ENCODE measurements around the gene MED20.
A peak's percentile ranks its signal among the peaks of the same experiment; 100 is the strongest.
"Not testable (repeated sequence)": the region's sequence is repeated elsewhere in the genome, so short reads cannot be mapped to it uniquely, and the experiment has no call there.

MED20 gene

GRCh38 chr6:41920921-41921711, at the start of gene MED20, which contains the start of gene BYSL:
MED20 (minus strand) TSS chr6:41921139; CDS start chr6:41921018, 121 bp downstream.
BYSL (plus strand) TSS chr6:41921499; CDS start chr6:41921563, 64 bp downstream.
- DNase-seq (ENCODE audit: low read depth in 3 of 3) = peak; percentile 88 to 94 (median 88)

GRCh38 chr6:41970436-41970846, 49.5 kb upstream of the MED20 start:
- DNase-seq (ENCODE audit: low read depth in 3 of 3) = peak in 2 of 3 experiments; percentile 24 to 31

GRCh38 chr6:41967312-41968287, 46.7 kb upstream of the MED20 start:
- DNase-seq (ENCODE audit: low read depth in 3 of 3) = no peak

GRCh38 chr6:41966961-41967311, 46.0 kb upstream of the MED20 start:
- DNase-seq (ENCODE audit: low read depth in 3 of 3) = no peak

- no peak for DNase-seq (ENCODE audit: low read depth in 3 of 3)
These were observed 45.4 kb upstream of the MED20 start for GRCh38 chr6:41966214-41966920.

GRCh38 chr6:41965429-41966213, 44.7 kb upstream of the MED20 start:
- DNase-seq (ENCODE audit: low read depth in 3 of 3) = no peak

- DNase-seq (ENCODE audit: low read depth in 3 of 3) = no peak
These were observed 43.4 kb upstream of the MED20 start for GRCh38 chr6:41964201-41964887.

- no peak for DNase-seq (ENCODE audit: low read depth in 3 of 3)
These were observed 42.4 kb upstream of the MED20 start for GRCh38 chr6:41963371-41963770.

- no peak for DNase-seq (ENCODE audit: low read depth in 3 of 3)
These were observed 39.1 kb upstream of the MED20 start for GRCh38 chr6:41960028-41960427.

GRCh38 chr6:41958022-41958856, 37.3 kb upstream of the MED20 start:
- no peak for DNase-seq (ENCODE audit: low read depth in 3 of 3)

- no peak for DNase-seq (ENCODE audit: low read depth in 3 of 3)
These were observed 36.2 kb upstream of the MED20 start for GRCh38 chr6:41957117-41957516.

GRCh38 chr6:41955412-41955811, 34.5 kb upstream of the MED20 start:
- no peak for DNase-seq (ENCODE audit: low read depth in 3 of 3)

- no peak for DNase-seq (ENCODE audit: low read depth in 3 of 3)
These were observed 33.7 kb upstream of the MED20 start for GRCh38 chr6:41954668-41955067.

- no peak for DNase-seq (ENCODE audit: low read depth in 3 of 3)
These were observed 26.8 kb upstream of the MED20 start for GRCh38 chr6:41947581-41948220.

GRCh38 chr6:41943456-41943855, 22.5 kb upstream of the MED20 start:
- DNase-seq (ENCODE audit: low read depth in 3 of 3) = no peak

- DNase-seq (ENCODE audit: low read depth in 3 of 3) = not testable (repeated sequence)
These were observed 21.9 kb upstream of the MED20 start for GRCh38 chr6:41942882-41943281.

GRCh38 chr6:41942067-41942851, 21.3 kb upstream of the MED20 start:
- DNase-seq (ENCODE audit: low read depth in 3 of 3) = no peak
